Peyer's patch (tissue), 4 donors: Measurements from ENCODE around the gene TMEM38A. TPM values are rescaled to one million over a fixed set of nuclear protein-coding genes. Genes with fewer than 3 reads are reported as not detected.

Experiments
- DNase-seq, 3 donors: peaks; one replicate each; pipeline ENCODE4 v3.0.0-alpha.2; 2017 to 2019
- H3K27ac ChIP-seq, 4 donors: fragments of 200-600 bp; sonication (generic); one replicate each; pipeline ENCODE4 v1.5.1; 2016 to 2019
- H3K27me3 ChIP-seq, 2 donors: fragments of 200-600 bp; sonication (generic); one replicate each; pipeline ENCODE4 v1.5.1; 2019
- H3K36me3 ChIP-seq, 3 donors: fragments of 200-600 bp; sonication (generic); one replicate each; pipeline ENCODE4 v1.5.1; 2016 to 2019
- H3K4me1 ChIP-seq, 4 donors: fragments of 200-600 bp; sonication (generic); one replicate each; pipeline ENCODE4 v1.5.1; 2016 to 2019
- H3K4me3 ChIP-seq, 4 donors: fragments of 200-600 bp; sonication (generic); 1 replicate in 3 of 4; 2 replicates in 1 of 4; pipeline ENCODE4 v1.5.1; 2016 to 2019; ENCODE audit warnings: mild to moderate bottlenecking in 1 of 4
- H3K9me3 ChIP-seq, 4 donors: fragments of 200-600 bp; sonication (generic); one replicate each; pipeline ENCODE4 v1.5.1; 2016 to 2019; ENCODE audit warnings: mild to moderate bottlenecking in 1 of 4
- POLR2A ChIP-seq, 2 donors: fragments of 450-650 bp; IDR thresholded peaks; one replicate each; pipeline ENCODE4 v1.5.1; 2017; ENCODE audit warnings: antibody characterized with exemption in 2 of 2, mild to moderate bottlenecking in 2 of 2, moderate library complexity in 2 of 2
- total RNA-seq, 4 donors: library from RNA; depleted of rRNA; stranded (reverse); fragments of >200 nt; gene quantifications; one replicate each; pipeline ENCODE4 v1.1.0, GENCODE V29; 2016
- TF ChIP-seq, protein P1 (sequence below), 6 experiments: fragments of 450-650 bp in 4 of 6; fragments of 200-600 bp in 2 of 6; sonication (generic) in 1 of 6; IDR thresholded peaks; one replicate each; pipeline ENCODE4 v1.5.1; 2017 to 2019; ENCODE audit warnings: antibody characterized with exemption in 6 of 6, mild to moderate bottlenecking in 3 of 6, moderate library complexity in 1 of 6

The TMEM38A gene
- total RNA-seq, 4 donors from 2014 or later, result 2.3 to 4.4 (median 2.9) TPM

DNA sequence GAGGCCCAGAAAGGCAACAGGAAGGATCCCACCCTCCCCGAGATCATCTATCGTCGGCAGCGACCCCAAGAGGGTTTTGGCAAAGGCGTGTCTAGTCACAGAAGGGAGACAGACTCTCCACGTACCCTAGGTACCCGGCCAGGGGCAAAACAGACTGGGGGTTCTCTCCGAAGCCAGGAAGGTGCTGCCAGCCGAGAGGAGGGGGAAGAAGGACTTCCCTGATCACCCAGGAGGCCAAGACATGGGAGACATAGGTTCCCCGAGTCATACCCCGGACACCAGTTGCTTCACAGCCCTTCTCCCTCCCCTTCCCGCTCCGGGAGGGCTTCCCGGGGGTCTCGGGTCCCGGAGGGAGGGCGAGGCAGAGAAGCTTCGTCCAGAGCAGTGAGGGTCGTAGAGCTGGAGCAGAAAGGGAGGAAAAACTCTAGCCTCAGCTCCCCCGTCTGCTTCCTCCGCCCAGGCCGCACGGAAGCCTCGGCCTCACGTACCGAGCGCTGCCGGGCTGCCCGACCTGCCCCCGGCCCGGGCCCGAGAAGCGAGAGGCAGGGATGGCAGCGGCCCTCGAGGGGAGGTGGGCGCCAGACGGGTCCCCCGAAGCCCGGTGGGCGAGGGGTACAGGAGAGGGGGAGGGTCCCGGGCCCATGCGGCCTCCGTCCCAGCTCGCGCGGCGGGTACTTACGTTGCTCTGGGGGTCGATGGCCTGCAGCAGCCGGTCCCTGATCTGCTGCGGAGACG, 33.6 kb upstream of the TMEM38A start:
- no peak for TF ChIP-seq POLR2A (IDR thresholded peaks at IDR 0.05)
- TF ChIP-seq, protein P1, sequence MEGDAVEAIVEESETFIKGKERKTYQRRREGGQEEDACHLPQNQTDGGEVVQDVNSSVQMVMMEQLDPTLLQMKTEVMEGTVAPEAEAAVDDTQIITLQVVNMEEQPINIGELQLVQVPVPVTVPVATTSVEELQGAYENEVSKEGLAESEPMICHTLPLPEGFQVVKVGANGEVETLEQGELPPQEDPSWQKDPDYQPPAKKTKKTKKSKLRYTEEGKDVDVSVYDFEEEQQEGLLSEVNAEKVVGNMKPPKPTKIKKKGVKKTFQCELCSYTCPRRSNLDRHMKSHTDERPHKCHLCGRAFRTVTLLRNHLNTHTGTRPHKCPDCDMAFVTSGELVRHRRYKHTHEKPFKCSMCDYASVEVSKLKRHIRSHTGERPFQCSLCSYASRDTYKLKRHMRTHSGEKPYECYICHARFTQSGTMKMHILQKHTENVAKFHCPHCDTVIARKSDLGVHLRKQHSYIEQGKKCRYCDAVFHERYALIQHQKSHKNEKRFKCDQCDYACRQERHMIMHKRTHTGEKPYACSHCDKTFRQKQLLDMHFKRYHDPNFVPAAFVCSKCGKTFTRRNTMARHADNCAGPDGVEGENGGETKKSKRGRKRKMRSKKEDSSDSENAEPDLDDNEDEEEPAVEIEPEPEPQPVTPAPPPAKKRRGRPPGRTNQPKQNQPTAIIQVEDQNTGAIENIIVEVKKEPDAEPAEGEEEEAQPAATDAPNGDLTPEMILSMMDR (IDR thresholded peaks at IDR 0.05), result no peak
- peaks cover 0 to 31% (median 11%) of the 10 kb centered on the region in 4 donors for H3K4me1 ChIP-seq
- no peaks in the 10 kb centered on the region for H3K27me3 ChIP-seq
- peaks cover 0 to 29% (median 0%) of the 10 kb centered on the region in 3 donors for H3K36me3 ChIP-seq
- DNase-seq, result peak in 1 of 3 donors; percentile 56
- H3K27ac ChIP-seq, result peak overlapping the region; percentile 89 to 99 (median 98)
- H3K9me3 ChIP-seq, result no peaks in the 10 kb centered on the region
- peak overlapping the region; percentile 69 to 99 (median 88) for H3K4me3 ChIP-seq

DNA sequence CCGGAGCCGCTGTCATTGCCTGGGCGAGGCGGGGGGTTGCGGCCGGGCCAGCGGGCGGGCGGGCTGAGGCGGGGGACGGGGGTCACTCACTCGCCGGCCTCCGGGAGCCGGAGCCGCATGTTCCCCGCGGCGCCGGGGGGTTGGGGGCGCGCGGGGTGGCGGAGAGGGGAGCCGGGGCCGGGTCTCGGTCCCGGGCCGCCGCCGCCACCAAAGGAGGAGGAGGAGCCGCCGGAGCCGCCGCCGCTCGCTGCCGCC, 33.1 kb upstream of the TMEM38A start:
- TF ChIP-seq, protein P1 (IDR thresholded peaks at IDR 0.05), result peak in 1 of 6 experiments; percentile 19
- TF ChIP-seq POLR2A (IDR thresholded peaks at IDR 0.05), result no peak
- no peak for DNase-seq
- H3K4me1 ChIP-seq, result peaks cover 0 to 31% (median 11%) of the 10 kb centered on the region in 4 donors
- no peaks in the 10 kb centered on the region for H3K9me3 ChIP-seq
- H3K36me3 ChIP-seq, result peaks cover 0 to 34% (median 0%) of the 10 kb centered on the region in 3 donors
- H3K27me3 ChIP-seq, result no peaks in the 10 kb centered on the region
- peak overlapping the region; percentile 89 to 99 (median 98) for H3K27ac ChIP-seq
- H3K4me3 ChIP-seq, result peak overlapping the region; percentile 69 to 99 (median 88)

DNA sequence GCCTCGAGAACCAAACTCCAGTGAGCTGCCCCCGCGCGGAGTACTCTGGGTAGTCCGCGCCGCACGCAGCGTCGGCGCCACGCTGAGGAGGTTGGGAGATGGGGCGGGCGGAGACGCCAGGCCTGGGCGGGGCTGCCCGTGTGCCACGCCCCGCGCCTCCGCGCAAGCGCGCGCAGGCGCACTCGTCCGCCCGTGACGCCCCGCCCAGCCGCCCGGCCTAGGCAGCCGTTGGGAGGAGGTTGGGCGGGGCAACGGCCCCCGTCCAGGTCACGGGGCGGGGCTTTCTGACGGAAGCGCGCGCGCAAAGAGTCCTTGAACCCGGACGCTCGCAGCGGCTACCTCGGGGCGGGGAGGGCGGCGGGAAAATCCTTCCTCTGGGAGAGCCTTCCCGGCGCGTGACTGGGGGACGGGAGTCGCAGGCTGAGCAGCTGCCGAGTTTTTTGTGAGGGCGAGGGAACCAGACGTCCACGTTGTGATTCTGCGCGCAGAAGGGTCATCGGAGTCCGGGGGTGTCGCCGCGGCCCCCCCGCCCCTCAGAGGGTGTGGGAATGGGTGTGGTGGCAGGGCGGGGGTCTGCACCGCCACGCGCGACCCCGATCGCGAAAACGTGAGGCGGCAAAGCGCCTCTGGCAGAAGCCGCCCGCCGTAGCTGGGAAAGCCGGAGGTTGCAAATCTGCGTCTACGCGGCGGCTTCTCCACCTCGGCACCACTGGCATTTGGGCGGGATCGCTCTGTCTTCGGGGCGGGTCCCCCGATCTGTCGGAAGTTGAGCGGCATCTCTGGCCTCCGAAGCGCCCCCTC, 32.6 kb upstream of the TMEM38A start, which contains the start of gene MED26:
MED26 (minus strand) TSS at position 22 of the 801 bp plus-strand sequence. CDS start 261 bp downstream, outside the sequence.
- peak; percentile 94 to 99 (median 97) for DNase-seq
- H3K27ac ChIP-seq, result peak within 1 kb of the TSS; percentile 94 to 99 (median 98)
- peak within 1 kb of the TSS; percentile 69 to 99 (median 88) for H3K4me3 ChIP-seq
- TF ChIP-seq, protein P1 (IDR thresholded peaks at IDR 0.05), result peak in 2 of 6 experiments; percentile 15 to 18
- peak; percentile 46 to 75 for TF ChIP-seq POLR2A (IDR thresholded peaks at IDR 0.05)
- H3K9me3 ChIP-seq, result no peaks in the 10 kb centered on the region
- H3K27me3 ChIP-seq, result no peaks in the 10 kb centered on the region
- H3K36me3 ChIP-seq, result peaks cover 0 to 39% (median 0%) of the 10 kb centered on the region in 3 donors
- peaks cover 0 to 31% (median 11%) of the 10 kb centered on the region in 4 donors for H3K4me1 ChIP-seq

DNA sequence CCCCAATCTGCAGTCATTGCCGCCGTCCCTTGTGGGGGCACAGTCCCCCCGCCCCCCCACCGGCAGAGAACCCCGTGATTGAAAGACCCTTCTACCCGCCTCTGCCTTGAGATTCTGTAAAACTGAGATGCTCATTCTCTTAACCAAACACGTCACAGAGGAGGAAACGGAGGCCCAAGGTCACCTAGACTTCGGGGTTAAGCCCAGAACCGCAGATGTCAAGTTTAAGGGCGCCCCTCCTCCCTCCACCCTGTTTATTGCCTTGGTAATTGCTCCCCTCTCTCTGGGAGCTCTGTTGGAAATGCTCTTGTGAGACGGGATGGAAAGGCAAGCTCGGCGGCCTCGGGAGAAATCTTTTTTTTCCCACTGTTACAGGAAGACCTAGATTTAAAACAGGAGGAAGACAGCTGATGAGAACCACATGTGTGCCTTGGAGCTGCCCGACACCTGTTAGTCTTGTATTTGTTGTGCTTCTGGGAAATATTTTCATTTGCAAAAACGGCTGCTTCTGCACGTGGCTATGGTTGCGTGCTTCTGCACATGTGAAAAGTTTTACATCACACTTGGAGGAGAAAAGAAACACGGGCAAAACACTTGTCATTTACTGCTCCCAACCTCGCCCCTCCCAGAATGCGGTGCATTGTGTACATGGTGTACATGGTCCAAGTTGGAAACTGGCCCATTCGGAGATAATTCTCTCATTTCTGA, 31.8 kb upstream of the TMEM38A start:
- peaks cover 0 to 31% (median 11%) of the 10 kb centered on the region in 4 donors for H3K4me1 ChIP-seq
- no peaks in the 10 kb centered on the region for H3K9me3 ChIP-seq
- no peak for TF ChIP-seq POLR2A (IDR thresholded peaks at IDR 0.05)
- TF ChIP-seq, protein P1 (IDR thresholded peaks at IDR 0.05), result no peak
- peaks cover 0 to 33% (median 0%) of the 10 kb centered on the region in 3 donors for H3K36me3 ChIP-seq
- DNase-seq, result peak in 1 of 3 donors; percentile 62
- peak overlapping the region; percentile 69 to 99 (median 88) for H3K4me3 ChIP-seq
- peak overlapping the region; percentile 94 to 99 (median 98) for H3K27ac ChIP-seq
- H3K27me3 ChIP-seq, result no peaks in the 10 kb centered on the region

DNA sequence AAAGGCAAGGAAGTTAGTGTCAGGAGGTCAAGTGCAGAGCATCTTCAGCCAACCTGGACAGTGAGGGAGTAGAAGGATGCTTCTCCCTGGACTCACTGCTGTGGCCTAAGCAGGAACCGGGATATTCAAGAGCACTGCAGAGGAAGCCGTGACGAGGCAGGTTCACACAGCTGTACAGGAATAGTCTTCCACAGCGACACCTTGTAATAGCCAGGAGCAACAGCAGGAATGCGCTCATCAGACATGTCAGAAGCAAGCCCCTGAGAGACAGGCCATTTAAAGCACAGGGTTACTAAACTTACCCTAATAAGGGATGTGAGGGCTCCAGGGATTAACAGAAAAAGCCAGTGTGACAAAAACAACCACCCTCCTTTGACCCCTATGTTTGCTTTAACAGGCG, 29.5 kb upstream of the TMEM38A start:
- Histone ChIP-seq H3K27me3 (no peaks in the 10 kb centered on the region), H3K27ac (no peak overlapping the region), H3K4me3 (no peak overlapping the region), H3K9me3 (no peaks in the 10 kb centered on the region), H3K36me3 (peaks cover 0 to 26% (median 0%) of the 10 kb centered on the region in 3 donors), H3K4me1 (peaks cover 0 to 19% (median 10%) of the 10 kb centered on the region in 4 donors)
- TF ChIP-seq POLR2A (IDR thresholded peaks at IDR 0.05), result no peak
- TF ChIP-seq, protein P1 (IDR thresholded peaks at IDR 0.05), result no peak
- DNase-seq, result no peak
